ENCODE results near the gene THEM5.

- no peak for TF ChIP-seq CTCF (conservative IDR thresholded peaks at IDR 0.05)
- TF ChIP-seq EZH2 (IDR thresholded peaks at IDR 0.05; ENCODE audit: low read depth): no peak
Measured at GRCh38 chr1:151823175-151823574, 30.3 kb downstream of the THEM5 start.

Measured in PC-9 (cell line).